HG02840 (cell line): ENCODE results near the gene LRP4.
"Not testable (repeated sequence)": the region's sequence is repeated elsewhere in the genome, so short reads cannot be mapped to it uniquely, and the experiment has no call there.

ENCODE experiments used
- ATAC-seq: cut with Tn5 transposase; IDR thresholded peaks from one replicate; pipeline ENCODE4 v1.9.1; 2021; ENCODE audit warnings: mild to moderate bottlenecking, moderate library complexity, moderate number of reproducible peaks; ENCODE audit not compliant: unreplicated experiment, low FRiP score

The LRP4 gene, protein sequence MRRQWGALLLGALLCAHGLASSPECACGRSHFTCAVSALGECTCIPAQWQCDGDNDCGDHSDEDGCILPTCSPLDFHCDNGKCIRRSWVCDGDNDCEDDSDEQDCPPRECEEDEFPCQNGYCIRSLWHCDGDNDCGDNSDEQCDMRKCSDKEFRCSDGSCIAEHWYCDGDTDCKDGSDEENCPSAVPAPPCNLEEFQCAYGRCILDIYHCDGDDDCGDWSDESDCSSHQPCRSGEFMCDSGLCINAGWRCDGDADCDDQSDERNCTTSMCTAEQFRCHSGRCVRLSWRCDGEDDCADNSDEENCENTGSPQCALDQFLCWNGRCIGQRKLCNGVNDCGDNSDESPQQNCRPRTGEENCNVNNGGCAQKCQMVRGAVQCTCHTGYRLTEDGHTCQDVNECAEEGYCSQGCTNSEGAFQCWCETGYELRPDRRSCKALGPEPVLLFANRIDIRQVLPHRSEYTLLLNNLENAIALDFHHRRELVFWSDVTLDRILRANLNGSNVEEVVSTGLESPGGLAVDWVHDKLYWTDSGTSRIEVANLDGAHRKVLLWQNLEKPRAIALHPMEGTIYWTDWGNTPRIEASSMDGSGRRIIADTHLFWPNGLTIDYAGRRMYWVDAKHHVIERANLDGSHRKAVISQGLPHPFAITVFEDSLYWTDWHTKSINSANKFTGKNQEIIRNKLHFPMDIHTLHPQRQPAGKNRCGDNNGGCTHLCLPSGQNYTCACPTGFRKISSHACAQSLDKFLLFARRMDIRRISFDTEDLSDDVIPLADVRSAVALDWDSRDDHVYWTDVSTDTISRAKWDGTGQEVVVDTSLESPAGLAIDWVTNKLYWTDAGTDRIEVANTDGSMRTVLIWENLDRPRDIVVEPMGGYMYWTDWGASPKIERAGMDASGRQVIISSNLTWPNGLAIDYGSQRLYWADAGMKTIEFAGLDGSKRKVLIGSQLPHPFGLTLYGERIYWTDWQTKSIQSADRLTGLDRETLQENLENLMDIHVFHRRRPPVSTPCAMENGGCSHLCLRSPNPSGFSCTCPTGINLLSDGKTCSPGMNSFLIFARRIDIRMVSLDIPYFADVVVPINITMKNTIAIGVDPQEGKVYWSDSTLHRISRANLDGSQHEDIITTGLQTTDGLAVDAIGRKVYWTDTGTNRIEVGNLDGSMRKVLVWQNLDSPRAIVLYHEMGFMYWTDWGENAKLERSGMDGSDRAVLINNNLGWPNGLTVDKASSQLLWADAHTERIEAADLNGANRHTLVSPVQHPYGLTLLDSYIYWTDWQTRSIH (N-terminal part only)

DNA sequence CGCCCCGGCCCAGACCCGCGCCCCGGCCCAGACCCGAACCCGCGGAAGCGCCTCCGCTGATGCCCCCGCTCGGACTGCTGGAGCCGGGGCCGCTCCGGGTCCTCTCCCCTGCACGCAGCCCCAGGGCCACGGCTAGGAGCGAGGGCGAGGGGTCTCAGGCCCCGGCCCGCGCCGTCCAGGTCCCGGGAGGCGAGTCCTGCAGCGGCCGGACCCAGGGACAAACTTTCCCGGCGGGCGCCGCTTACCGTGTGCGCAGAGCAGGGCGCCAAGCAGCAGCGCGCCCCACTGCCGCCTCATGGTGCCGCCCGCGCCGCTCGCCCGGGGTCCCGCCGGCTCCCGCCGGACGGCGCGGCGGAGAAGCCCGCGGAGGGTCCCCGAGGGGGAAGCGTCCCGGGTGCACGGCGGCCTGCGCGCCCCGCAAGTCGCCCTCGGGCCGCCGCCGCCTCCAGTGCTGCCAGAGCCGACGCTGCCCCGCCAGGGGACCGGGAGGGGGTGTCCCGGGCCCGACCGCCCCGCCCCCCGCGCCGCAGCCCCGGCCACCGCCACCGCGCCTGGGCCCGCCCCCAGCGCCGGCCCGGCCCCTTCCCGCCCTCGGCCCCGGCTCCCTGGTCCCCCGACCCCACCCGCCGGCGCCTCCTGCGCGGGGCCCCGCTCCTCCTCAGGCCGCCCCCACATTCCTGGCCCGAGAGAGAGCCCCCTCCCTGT is at the start of gene LRP4:
Gene LRP4 (minus strand): TSS at position 468 of the 705 bp plus-strand sequence. CDS start 171 bp downstream, at position 297.
- no peak for ATAC-seq

DNA sequence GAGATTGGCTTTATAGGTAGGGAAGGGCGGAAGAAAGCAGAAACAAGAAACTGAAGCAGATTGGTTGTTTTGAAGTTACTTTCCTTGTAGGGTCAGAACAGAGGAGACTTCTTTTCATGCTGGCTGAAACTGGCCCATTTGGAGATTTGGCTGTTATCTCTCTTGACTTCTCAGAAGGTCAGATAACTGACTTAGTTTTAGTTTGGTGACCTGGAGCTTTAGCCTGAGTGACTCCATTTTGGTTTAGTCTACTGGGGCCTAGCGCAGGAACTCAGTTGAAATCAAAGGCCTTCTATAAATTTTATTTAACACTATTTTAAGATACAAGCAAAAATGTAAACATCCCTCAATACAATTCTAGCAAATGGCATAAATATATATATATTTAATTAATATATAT is 49.6 kb upstream of the LRP4 start:
- no peak for ATAC-seq

DNA sequence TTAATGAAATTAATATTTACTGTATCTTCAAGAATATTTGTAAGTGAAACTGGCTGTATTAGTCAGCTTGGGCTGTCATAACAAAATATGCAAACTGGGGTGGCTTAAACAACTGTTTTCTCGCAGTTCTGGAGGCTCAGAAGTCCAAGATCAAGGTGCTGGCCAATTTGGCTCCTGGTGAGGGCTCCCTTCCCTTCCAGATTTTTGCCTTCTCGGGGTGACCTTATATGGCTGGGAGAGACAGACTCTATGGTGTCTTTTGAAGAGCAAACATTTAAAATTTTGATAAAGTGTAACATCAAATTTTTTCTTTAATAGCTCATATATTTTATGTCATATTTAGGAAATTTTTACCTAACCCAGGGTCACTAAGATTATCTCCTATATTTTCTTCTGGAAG is 48.4 kb upstream of the LRP4 start:
- ATAC-seq: no peak

DNA sequence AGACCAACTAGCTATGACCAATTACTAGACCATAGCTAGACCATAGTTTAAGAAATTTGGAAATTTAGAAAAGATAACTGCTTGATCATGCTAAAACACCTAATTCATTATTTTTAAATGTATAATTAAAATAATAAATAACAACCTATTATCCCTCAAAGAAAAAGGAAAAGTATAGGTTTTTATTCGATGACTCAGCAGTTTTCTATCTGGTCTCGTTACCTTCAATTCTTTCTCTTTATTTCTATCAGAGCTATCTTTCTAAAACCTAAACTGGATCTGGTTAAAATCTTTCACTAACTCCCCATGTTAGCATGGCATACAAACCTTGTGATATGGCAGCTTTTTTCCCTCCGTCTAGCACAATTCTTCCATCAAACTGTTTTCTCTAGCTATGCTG is 45.5 kb upstream of the LRP4 start:
- ATAC-seq: no peak

DNA sequence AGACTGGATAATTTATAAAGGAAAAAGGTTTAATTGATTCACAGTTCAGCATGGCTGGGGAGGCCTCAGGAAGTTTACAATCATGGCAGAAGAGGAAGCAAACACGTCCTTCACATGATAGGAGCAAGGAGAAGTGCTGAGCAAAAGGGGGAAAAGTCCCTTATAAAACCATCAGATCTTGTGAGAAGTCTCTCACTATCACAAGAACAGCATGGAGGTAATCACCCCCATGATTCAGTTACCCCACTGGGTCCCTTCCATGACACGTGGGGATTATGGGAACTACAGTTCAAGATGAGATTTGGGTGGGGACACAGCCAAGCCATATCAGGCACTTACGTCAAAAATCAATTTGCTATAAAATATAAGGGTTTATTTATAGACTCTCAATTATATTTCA is 43.5 kb upstream of the LRP4 start:
- ATAC-seq: not testable (repeated sequence)

DNA sequence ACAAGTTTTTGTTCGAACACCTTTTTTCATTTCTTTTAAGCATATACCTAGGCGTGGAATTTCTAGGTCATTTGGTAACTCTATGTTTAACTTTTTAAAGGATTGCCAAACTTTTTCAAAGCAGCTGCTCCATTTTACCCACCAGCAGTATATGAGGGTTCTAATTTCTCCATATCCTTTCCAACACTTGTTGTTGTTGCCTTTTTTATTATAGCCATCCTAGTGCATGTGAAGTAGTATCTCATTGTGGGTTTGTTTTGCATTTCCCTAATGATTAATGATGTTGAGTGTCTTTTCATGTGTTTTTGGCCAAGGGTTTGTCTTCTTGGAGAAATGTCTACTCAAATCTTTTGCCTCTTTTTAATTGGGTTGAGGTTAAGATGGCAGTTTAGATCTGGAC is 42.7 kb upstream of the LRP4 start:
- ATAC-seq: no peak

DNA sequence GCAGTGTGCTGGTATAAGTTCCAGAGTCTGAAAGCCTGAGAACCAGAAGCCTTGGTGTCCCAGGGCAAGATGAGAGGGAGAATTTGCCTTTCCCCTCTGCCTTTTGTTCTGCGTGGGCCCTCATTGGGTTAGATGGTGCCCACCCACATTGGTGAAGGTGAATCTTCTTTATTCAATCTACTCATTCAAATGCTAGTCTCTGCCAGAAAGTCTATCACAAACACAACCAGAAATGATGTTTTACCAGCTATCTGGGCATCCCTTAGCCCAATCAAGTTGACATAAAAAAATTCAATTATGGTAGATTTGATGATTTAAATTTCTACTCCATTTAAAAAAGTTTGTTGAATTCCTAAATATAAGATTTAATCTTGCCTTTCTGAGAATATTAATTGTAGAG is 40.4 kb upstream of the LRP4 start:
- no peak for ATAC-seq

DNA sequence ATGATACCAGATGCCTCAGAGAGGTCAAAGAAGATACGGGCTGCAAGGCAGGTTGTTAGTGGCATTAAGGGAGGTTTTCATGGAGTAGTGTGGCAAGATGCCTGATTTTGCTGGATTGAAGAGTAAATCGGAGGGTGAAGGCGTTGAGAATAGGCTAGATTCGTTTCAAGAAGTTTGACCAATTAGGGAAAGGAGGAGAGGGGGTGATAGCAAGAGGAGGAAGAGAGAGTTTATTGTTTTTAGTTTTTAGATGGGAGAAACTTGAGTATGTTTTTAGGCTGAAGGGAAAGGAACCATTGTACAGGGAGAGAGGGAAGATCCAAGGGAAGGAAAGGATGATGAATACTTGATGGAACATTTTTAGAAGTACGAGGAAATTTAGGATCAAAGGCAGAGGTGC is 34.7 kb upstream of the LRP4 start:
- no peak for ATAC-seq

DNA sequence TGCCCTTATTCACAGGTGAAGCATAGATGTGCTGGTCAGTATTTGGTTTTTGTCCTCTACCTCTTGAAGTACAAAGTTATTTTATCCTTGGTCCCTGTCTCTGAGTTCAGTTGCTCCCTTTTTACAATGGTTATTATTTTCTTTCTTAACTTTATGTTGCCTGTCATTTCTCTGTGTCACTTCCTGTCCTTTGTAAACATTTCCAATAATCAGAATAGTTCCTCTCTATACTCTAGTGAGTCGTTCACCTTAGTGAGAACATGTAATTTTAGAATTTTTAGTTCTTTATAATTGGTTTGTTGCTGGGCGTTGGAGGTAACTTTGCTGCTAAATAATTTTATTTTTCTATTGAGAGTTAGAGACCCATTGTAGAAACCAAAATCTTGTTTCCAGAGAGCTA is 34.2 kb upstream of the LRP4 start:
- ATAC-seq: no peak

DNA sequence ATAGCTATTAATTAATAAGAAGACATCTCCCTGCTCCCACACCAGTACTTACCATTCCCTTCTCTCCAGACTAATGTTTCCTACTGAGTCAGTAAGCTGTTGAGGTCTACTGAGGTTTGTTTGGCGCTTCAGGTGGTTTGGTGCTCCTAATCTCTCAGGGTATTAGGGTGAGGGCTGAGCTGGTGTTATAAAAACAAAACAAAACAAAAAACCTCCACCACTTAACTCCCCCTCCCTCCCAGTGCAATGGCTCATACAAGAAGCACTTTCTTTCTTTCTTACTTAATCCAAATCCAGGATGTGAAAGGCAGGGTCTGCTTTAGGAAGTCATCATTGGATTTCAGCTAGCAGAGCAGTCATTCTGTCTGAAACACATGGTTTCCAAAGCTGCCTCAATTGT is 33.5 kb upstream of the LRP4 start:
- ATAC-seq: no peak

DNA sequence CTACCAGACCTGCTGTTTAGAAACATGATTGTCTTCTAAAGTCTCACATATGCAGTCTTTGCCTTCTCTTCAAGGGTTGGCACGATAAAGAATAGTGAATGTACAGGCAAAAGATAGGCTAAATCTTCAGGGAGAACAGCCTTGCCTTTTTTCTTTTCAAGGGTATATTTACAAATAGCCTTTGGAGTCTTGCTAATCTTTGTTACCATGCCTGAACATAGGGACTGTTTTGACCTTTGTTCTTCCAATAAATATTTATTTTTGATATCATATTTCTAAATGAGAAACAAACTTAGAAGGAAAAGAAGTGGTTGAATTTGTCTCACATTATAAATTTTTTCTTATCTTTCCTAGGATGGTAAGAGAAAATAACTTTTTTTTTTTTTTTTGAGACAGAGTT is 30.9 kb upstream of the LRP4 start:
- ATAC-seq: no peak

DNA sequence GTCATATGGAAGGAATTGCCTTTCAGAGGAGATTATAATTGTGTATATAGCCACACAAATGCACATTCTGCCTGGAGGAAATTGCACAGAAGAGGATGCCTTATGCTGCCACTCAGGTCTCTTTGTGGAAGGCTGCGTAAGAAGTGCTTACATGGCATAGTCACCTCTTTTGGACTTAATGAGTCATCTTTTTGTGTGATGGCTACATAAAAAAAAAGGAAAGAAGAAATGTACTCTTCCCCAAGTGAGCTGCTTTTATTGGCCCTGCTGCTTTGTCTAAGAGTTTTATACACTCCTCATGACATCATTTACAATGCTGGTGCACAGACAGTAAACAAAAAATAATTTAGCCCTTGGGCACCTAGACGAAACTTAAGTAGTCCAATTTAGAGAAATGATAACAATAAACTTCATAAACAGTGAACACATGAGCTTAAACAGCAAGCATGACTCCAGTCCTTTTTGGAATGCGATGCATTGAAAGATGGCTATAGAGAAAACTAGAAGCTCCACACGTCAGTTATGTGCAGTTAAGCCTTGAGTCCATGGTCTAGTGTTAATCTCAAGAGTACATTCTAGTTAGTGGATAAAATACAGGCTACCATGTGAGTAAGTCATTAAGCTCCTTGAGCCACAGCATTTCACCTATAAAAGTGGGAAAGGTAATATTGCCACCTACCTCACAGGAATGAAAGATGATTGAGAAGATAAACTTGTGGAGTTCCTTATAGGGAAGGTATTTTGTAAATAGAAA is 30.2 kb upstream of the LRP4 start:
- ATAC-seq: no peak

DNA sequence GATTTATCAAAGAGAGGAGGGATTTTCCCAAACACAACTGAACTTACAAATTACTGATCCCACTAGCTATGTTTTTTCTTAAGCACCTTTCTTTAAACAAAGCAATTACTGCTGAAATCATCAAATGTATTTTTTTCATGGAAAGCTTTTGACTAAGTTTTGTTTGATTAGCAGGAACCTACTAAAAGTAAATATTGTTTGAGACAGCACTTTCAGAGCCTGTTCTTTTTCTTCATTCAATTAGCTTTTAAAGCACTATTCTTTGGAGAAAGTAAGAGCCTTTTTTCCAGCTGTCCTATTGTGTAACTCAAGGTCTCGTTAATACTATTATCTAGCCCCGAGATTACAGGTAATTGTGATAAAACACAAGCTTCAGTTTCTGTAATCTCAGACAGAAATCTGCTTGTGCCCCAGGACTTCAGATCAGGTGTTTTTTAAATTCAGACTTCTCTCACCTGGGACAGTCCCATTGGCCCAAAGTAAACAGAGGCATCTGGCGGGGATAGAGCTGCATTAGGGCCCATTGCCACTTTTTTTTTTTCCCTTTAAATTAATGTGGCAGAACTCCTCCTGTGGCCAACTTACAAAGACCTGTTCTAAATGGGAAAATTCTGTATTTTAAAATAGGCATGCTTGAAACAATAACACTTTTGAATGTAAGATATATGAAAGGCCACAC is 29.2 kb upstream of the LRP4 start:
- no peak for ATAC-seq

DNA sequence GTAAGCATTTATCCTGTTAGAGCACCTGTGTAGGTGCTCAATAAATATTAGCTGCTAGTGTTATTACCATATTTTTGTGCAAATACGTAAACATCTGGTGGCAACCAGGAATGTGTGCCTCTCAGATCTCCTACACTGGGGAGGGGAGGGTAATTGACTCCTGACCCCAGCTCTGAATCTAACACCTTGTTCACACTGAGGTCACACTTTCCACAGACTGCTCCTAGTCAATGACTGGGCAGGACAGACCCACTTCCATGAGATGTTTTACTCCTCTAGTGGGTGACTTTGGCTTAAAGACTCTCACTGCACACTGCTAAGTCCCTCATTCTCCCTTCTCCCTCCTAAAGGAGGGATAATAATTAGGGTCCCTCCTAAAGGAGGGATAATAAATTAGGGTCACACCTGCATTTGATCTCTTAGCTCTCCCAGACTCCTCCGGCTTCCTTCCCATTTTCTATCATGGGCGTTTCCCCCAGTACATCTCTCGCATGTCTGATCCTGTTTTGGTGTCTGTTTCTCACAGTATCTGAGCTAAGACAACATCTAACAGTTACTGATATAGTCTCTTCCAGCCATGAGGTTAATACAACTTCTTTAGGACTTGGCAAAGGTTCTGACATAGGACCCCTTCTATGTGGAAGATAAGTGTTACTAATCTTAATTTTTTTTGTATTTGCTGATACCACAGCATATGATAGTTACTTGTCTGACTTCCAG is 26.2 kb upstream of the LRP4 start:
- ATAC-seq: no peak

DNA sequence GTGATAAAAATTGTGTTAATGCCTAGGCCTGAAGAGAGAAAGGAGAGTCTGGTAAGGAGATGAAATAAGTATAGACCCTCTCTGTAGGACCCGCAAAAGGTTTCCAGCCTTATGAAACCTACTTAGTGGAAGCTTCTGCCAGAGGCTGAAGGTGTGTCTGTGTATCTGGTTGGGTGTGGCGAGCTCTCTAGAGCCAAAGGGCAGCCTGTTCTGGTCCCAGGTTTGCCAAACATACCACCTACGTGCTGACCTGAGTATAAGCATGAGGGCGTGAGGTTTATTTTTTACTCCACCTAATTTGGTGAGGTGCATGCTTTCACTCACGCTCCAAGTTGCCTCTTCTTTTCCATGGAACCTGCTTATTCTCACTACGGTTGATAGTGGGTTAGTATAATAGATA is 23.8 kb upstream of the LRP4 start:
- ATAC-seq: no peak

DNA sequence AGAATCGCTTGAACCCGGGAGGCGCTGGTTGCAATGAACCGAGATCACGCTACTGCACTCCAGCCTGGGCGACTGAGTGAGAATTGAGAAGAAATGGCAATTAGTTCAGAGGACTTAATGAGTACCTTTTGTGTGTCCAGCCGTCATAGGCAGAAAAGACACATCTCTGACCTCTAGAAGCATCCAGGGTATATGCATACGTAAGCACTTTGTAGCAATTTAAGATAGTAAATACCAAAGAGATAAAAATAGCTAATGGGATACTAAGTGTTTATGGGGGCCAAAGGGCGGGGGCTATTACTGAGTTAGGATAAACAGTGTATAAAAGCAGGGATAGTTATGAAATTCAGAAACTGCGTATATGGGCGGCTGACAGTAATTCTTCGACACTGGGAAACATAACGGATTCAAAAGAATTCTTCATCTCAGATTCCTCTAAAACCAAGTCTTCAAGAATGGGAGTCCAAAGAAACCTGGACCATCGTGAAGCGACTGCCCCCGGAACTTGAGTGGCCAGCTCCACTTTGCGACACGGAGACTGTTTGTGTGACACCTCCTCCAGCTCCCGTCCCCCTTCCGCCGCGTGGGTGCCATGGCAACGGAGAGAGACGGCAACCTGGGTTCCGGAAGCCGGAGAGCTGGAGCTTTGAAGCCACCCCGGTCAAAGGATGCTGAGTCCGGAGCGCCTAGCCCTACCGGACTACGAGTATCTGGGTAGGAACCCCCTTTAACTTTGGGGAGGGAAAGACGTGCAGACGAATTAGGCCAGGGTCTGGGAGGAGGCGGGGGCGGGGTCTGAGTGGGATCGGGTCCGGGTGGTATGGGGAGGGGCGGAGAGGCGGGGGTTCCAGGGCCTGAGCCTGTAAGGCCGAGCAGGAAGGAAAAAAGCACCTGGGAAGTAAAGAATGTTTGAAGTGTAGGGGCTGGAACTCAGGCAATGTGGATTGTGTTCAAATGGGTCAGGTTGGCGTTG is 18.1 kb upstream of the LRP4 start, which contains the start of gene CSTPP1:
Gene CSTPP1 (plus strand): TSS at position 624 of the 973 bp plus-strand sequence. CDS start 45 bp downstream, at position 669.
- ATAC-seq: peak; percentile 91

DNA sequence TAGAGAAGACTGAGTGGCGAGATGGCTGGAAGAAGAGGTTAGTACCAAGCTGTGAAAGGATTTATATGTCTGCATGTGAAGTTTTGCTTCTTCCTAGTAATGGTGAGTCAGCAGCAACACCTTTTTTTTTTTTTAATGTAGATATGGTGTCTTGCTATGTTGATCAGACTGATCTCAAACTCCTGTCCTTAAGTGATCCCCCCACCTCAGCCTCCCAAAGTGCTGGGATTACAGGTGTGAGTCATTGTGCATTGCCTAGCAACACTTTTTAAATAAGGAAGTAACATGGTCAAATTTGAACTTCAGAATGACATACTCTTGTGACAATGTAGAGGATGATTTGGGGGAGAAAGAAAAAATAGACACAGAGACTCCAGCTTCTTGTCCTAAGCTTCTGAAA is 11.7 kb upstream of the LRP4 start:
- ATAC-seq: no peak
